ENCODE data around the gene CERS6. TPM values are rescaled to one million over a fixed set of nuclear protein-coding genes. Genes with fewer than 3 reads are reported as not detected.
"Not testable (repeated sequence)": the region's sequence is repeated elsewhere in the genome, so short reads cannot be mapped to it uniquely, and the experiment has no call there.

The CERS6 gene
- 12.4 and 19.9 TPM in 2 replicates for total RNA-seq (2014; rRNA removed; shearing (Covaris generic); ENCODE audit: low replicate concordance)

- peak; percentile 97 for DNase-seq
- H3K27me3 ChIP-seq: no peaks in the 10 kb centered on the region
- H3K9me3 ChIP-seq: peaks cover 8% of the 10 kb centered on the region; the same call in 1 of the 2 replicates
- no peaks in the 10 kb centered on the region for H3K36me3 ChIP-seq
- H3K4me3 ChIP-seq: peak within 1 kb of the TSS; percentile 94
Observed at GRCh38 chr2:168455645-168456520, at the start of gene CERS6. Gene CERS6, plus strand, starts transcription at chr2:168456272. Its CDS starts 177 bp downstream, at chr2:168456449.

GRCh38 chr2:168412301-168412700 is 43.8 kb upstream of the CERS6 start:
- DNase-seq, H3K4me3 ChIP-seq: not testable (repeated sequence)

GRCh38 chr2:168413101-168413500 is 43.0 kb upstream of the CERS6 start:
- H3K36me3 ChIP-seq, H3K4me3 ChIP-seq, H3K27me3 ChIP-seq, H3K9me3 ChIP-seq, DNase-seq: not testable (repeated sequence)

More at GRCh38 chr2:168412301-168412700, 43.8 kb upstream of the CERS6 start:
- H3K27me3 ChIP-seq, H3K36me3 ChIP-seq, H3K9me3 ChIP-seq: not testable (repeated sequence)

- no peak overlapping the region for H3K4me3 ChIP-seq
- DNase-seq: no peak
- H3K27me3 ChIP-seq: no peaks in the 10 kb centered on the region
- H3K36me3 ChIP-seq: no peaks in the 10 kb centered on the region
- no peaks in the 10 kb centered on the region for H3K9me3 ChIP-seq
Observed at GRCh38 chr2:168416555-168416954, 39.5 kb upstream of the CERS6 start.

- H3K9me3 ChIP-seq: no peaks in the 10 kb centered on the region
- DNase-seq: no peak
- no peak overlapping the region for H3K4me3 ChIP-seq
- H3K36me3 ChIP-seq: no peaks in the 10 kb centered on the region
- no peaks in the 10 kb centered on the region for H3K27me3 ChIP-seq
Observed at GRCh38 chr2:168422584-168422983, 33.5 kb upstream of the CERS6 start.

- DNase-seq: no peak
- H3K9me3 ChIP-seq: no peaks in the 10 kb centered on the region
Observed at GRCh38 chr2:168424112-168424951, 31.7 kb upstream of the CERS6 start.

GRCh38 chr2:168424971-168425370 is 31.1 kb upstream of the CERS6 start:
- Histone ChIP-seq H3K9me3 (no peaks in the 10 kb centered on the region), H3K27me3 (no peaks in the 10 kb centered on the region), H3K36me3 (no peaks in the 10 kb centered on the region), H3K4me3 (no peak overlapping the region)
- DNase-seq: no peak

More at GRCh38 chr2:168424112-168424951, 31.7 kb upstream of the CERS6 start:
- no peak overlapping the region for H3K4me3 ChIP-seq
- H3K27me3 ChIP-seq: no peaks in the 10 kb centered on the region
- no peaks in the 10 kb centered on the region for H3K36me3 ChIP-seq

- Histone ChIP-seq H3K27me3 (no peaks in the 10 kb centered on the region), H3K36me3 (no peaks in the 10 kb centered on the region), H3K4me3 (no peak overlapping the region), H3K9me3 (no peaks in the 10 kb centered on the region)
- no peak for DNase-seq
Observed at GRCh38 chr2:168426861-168427260, 29.2 kb upstream of the CERS6 start.

GRCh38 chr2:168427451-168427850 is 28.6 kb upstream of the CERS6 start:
- Histone ChIP-seq H3K27me3 (no peaks in the 10 kb centered on the region), H3K36me3 (no peaks in the 10 kb centered on the region), H3K9me3 (no peaks in the 10 kb centered on the region), H3K4me3 (no peak overlapping the region)
- DNase-seq: no peak

- Histone ChIP-seq H3K36me3 (no peaks in the 10 kb centered on the region), H3K9me3 (no peaks in the 10 kb centered on the region), H3K4me3 (no peak overlapping the region), H3K27me3 (no peaks in the 10 kb centered on the region)
- DNase-seq: no peak
Observed at GRCh38 chr2:168428431-168428830, 27.6 kb upstream of the CERS6 start.

- no peak overlapping the region for H3K4me3 ChIP-seq
- H3K27me3 ChIP-seq: no peaks in the 10 kb centered on the region
- H3K9me3 ChIP-seq: no peaks in the 10 kb centered on the region
- DNase-seq: no peak
- H3K36me3 ChIP-seq: no peaks in the 10 kb centered on the region
Observed at GRCh38 chr2:168429988-168430387, 26.1 kb upstream of the CERS6 start.

- no peaks in the 10 kb centered on the region for H3K27me3 ChIP-seq
- no peaks in the 10 kb centered on the region for H3K9me3 ChIP-seq
- H3K4me3 ChIP-seq: no peak overlapping the region
- no peak for DNase-seq
- H3K36me3 ChIP-seq: no peaks in the 10 kb centered on the region
Observed at GRCh38 chr2:168430431-168430830, 25.6 kb upstream of the CERS6 start.

- H3K36me3 ChIP-seq: no peaks in the 10 kb centered on the region
- DNase-seq: no peak
- no peaks in the 10 kb centered on the region for H3K27me3 ChIP-seq
- no peak overlapping the region for H3K4me3 ChIP-seq
- H3K9me3 ChIP-seq: no peaks in the 10 kb centered on the region
Observed at GRCh38 chr2:168431301-168432024, 24.6 kb upstream of the CERS6 start.

GRCh38 chr2:168432100-168432499 is 24.0 kb upstream of the CERS6 start:
- H3K4me3 ChIP-seq: no peak overlapping the region

GRCh38 chr2:168432565-168433186 is 23.4 kb upstream of the CERS6 start:
- Histone ChIP-seq H3K4me3 (no peak overlapping the region), H3K27me3 (no peaks in the 10 kb centered on the region), H3K36me3 (no peaks in the 10 kb centered on the region), H3K9me3 (no peaks in the 10 kb centered on the region)
- DNase-seq: no peak

More at GRCh38 chr2:168432100-168432499, 24.0 kb upstream of the CERS6 start:
- Histone ChIP-seq H3K36me3 (no peaks in the 10 kb centered on the region), H3K27me3 (no peaks in the 10 kb centered on the region), H3K9me3 (no peaks in the 10 kb centered on the region)
- no peak for DNase-seq

- Histone ChIP-seq H3K36me3 (no peaks in the 10 kb centered on the region), H3K4me3 (no peak overlapping the region), H3K27me3 (no peaks in the 10 kb centered on the region), H3K9me3 (no peaks in the 10 kb centered on the region)
- no peak for DNase-seq
Observed at GRCh38 chr2:168433527-168433926, 22.5 kb upstream of the CERS6 start.

Data from MG63 (cell line).